GM12874 (cell line): ENCODE results near the gene AQP10.

ENCODE experiments used
- TF ChIP-seq, protein P1 (sequence below): IDR thresholded peaks from 2 replicates; pipeline ENCODE4 v1.5.1; 2011; ENCODE audit warnings: low read depth, mild to moderate bottlenecking, control low read depth, low read length, moderate library complexity; ENCODE audit not compliant: insufficient read depth

The AQP10 gene

DNA sequence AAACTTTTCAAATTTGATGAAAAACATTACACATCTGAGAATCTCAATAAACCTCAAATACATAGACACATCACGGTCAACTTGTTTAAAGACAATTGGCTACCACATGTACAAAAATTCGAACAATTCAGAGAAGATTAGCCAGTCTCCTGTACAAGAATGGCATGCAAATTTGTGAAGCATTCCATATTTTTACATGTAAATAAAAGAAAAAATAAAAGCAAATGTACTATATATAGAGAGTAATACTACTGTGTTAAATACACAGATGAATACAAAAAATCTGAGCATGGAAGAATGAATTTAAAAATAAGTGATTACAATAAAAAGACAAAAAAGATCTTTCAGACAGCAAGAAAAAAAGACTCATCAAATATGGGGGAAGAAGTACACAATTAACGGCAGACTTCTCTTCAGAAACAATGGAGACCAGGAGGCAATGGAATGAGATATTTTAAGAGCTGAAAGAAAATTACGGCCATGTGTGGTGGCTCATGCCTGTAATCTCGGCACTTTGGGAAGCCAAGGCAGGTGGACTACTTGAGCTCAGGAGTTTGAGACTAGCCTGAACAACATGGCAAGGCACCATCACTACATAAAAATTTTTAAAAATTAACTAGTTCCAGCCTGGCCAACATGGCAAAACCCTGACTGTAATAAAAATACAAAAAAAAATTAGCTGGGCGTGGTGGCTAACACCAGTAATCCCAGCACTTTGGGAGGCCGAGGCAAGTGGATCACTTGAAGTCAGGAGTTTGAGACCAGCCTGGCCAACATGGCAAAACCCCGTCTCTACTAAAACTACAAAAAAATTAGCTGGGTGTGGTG, 25.3 kb upstream of the AQP10 start:
- TF ChIP-seq, protein P1, sequence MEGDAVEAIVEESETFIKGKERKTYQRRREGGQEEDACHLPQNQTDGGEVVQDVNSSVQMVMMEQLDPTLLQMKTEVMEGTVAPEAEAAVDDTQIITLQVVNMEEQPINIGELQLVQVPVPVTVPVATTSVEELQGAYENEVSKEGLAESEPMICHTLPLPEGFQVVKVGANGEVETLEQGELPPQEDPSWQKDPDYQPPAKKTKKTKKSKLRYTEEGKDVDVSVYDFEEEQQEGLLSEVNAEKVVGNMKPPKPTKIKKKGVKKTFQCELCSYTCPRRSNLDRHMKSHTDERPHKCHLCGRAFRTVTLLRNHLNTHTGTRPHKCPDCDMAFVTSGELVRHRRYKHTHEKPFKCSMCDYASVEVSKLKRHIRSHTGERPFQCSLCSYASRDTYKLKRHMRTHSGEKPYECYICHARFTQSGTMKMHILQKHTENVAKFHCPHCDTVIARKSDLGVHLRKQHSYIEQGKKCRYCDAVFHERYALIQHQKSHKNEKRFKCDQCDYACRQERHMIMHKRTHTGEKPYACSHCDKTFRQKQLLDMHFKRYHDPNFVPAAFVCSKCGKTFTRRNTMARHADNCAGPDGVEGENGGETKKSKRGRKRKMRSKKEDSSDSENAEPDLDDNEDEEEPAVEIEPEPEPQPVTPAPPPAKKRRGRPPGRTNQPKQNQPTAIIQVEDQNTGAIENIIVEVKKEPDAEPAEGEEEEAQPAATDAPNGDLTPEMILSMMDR = no peak

DNA sequence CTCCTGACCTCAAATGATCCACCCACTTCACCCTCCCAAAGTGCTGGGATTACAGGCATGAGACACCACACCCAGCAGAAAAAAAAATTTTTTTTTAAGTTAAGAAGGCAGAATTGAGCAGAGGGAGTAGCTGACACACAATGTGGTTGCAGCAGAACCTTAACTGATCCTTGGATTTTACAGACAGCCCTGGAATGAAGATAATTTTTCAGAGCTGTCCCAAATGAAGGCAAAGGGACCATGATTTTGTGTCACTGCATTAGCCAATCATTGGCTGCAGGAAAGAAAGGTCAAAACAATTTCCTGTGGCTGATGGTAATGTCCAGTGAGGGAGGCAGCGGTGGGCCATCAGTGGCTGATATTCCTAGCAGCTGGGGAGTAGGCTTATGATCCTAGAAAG, 19.3 kb upstream of the AQP10 start:
- TF ChIP-seq, protein P1 = no peak

DNA sequence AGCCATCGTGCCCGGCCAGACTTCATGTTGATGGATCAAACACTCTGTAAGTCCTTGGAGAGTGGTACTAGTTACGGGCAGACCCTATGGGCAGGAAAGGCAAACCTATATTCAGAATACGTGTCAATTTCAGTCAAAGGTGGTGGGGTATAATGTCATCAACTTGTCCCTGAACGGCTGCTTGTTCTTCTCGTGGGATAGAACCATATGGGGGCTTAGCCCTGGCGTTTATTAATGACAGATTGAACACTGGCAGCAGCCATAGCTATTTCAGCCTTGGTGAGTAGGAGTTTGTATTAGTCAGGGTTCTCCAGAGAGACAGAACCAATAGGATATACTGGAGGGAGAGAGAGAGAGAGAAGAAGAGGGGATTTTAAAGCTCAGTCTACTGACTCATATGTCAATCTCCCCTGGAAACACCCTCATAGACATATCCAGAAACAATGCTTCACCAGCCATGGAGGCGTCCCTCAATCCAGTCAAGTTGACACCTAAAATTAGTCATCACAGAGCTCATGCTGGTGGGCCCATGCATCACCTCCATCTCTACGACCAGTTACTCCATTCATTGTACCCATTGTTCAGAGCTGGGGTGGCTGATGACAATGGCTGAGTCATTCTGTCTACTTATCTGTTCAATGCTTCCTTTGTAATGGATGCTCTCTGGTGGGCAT, 16.1 kb upstream of the AQP10 start:
- TF ChIP-seq, protein P1 = no peak

DNA sequence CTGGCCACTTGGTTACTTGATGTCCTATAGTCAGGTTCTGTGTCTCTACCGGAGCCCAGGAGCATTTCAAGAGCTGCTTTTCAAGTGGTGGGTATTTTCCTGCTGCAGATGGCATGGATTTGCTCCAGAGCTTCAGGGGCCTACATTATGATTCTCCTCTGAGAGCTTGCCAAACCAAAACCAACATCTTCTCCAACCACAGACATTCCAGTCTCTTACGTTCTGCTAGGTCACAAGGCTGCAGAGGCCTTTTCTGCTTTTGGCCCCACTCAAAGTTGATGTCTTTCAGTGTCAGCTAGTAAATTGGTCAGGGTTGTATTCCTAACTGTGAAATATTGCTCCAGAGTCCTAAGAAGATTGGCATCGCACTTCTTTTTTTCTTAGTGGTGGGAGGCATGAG, 14.7 kb upstream of the AQP10 start:
- TF ChIP-seq, protein P1 = no peak

DNA sequence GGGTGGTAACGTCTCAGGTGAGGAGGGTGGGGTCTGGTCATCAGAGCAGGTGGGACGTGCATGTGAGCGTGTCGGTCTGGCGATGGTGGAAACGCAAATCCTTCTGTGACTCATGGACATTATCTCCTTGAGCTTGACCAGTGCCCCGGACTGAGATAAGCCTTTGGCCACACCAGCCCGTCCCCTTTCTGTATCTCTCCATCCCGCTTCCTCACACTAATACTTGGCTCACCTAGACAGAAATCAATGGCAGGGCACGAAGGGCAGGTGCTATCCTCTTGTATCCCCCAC, 7.9 kb upstream of the AQP10 start:
- TF ChIP-seq, protein P1 = no peak

DNA sequence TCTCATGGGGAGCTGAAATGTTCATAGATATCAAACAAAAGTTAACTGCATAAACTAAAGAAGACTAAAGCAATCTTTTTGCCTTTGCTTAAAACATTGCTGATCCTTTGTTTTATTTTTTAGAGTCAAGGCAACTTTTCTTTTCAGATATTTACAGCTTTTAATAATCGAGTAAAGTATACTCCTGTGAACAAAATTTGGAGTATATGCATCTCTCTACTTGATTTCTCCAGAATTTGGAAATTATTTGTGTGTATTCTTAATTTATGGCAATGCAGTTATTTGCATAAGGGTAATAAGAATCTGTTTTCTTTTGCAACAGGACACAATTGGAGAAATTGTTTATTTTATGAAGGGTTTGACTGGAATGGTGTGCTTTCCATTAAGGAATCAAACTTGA, 4.2 kb upstream of the AQP10 start:
- TF ChIP-seq, protein P1 = no peak

DNA sequence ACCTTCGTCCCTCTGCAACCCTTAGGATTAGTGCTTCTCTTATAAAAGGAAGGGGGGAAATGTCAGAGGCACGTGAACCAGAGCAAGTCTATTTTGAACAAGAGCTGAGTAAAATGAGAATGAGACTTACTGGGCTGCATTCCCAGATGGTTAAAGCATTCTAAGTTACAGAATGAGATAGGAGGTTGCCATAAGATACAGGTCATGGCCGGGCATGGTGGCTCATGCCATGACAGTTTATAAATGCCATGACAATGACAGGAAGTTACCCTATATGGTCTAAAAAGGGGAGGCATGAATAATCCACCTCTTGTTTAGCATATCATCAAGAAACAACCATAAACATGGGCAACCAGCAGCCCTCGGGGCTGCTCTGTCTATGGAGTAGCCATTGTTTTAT, 2.5 kb upstream of the AQP10 start:
- TF ChIP-seq, protein P1 = no peak
